Hepatocyte (in vitro differentiated cells): ENCODE data around the gene CENPC.

Experiments used
- CTCF ChIP-seq: fragments of 200-600 bp; sonication (generic); IDR thresholded peaks from 2 replicates; pipeline ENCODE4 v1.5.1; 2016; ENCODE audit warnings: antibody characterized with exemption, mild to moderate bottlenecking; ENCODE audit not compliant: poor library complexity
- EZH2 ChIP-seq: fragments of 200-600 bp; sonication (generic); IDR thresholded peaks from 2 replicates; pipeline ENCODE4 v1.6.1; 2016; ENCODE audit warnings: antibody characterized with exemption, mild to moderate bottlenecking, borderline replicate concordance

GRCh38 chr4:67566335-67566734 is 21.0 kb upstream of the CENPC start:
- TF ChIP-seq CTCF = no peak
- TF ChIP-seq EZH2 = no peak
